Right atrium auricular region (tissue), 2 donors: ENCODE data around the gene DHRS3. TPM values are rescaled to one million over a fixed set of nuclear protein-coding genes. Genes with fewer than 3 reads are reported as not detected.

Source experiments
- DNase-seq: peaks from one replicate; pipeline ENCODE4 v3.0.0-alpha.2; 2019; ENCODE audit warnings: low spot score
- H3K27ac ChIP-seq, 2 donors: fragments of 200-600 bp; sonication (generic); 1 replicate in 1 of 2; 2 replicates in 1 of 2; pipeline ENCODE4 v1.5.1; 2016 to 2019
- H3K27me3 ChIP-seq, 2 donors: fragments of 200-600 bp; sonication (generic); one replicate each; pipeline versions ENCODE4 v1.5.1 to v1.6.0; 2017 to 2019
- H3K36me3 ChIP-seq: fragments of 200-600 bp; sonication (generic); one replicate; pipeline ENCODE4 v1.5.1; 2016
- H3K4me1 ChIP-seq, 2 donors: fragments of 200-600 bp; sonication (generic); one replicate each; pipeline versions ENCODE4 v1.5.1 to v1.6.0; 2017 to 2019
- H3K4me3 ChIP-seq, 2 donors: fragments of 200-600 bp; sonication (generic); 1 replicate in 1 of 2; 2 replicates in 1 of 2; pipeline ENCODE4 v1.5.1; 2017 to 2019; ENCODE audit warnings: mild to moderate bottlenecking in 1 of 2, moderate library complexity in 1 of 2
- H3K9me3 ChIP-seq, 2 donors: fragments of 200-600 bp; sonication (generic); one replicate each; pipeline ENCODE4 v1.5.1; 2019
- total RNA-seq, 2 donors: library from RNA; depleted of rRNA; stranded (reverse); fragments of >200 nt; gene quantifications; one replicate each; pipeline ENCODE4 v1.1.0, GENCODE V29; 2016
- TF ChIP-seq, protein P1 (sequence below), 2 donors: fragments of 200-600 bp; sonication (generic); IDR thresholded peaks; one replicate each; pipeline ENCODE4 v1.5.1; 2019; ENCODE audit warnings: antibody characterized with exemption in 2 of 2

The DHRS3 gene, protein sequence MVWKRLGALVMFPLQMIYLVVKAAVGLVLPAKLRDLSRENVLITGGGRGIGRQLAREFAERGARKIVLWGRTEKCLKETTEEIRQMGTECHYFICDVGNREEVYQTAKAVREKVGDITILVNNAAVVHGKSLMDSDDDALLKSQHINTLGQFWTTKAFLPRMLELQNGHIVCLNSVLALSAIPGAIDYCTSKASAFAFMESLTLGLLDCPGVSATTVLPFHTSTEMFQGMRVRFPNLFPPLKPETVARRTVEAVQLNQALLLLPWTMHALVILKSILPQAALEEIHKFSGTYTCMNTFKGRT
- 10 to 100 TPM; 50.4 to 78.9 TPM for total RNA-seq

DNA sequence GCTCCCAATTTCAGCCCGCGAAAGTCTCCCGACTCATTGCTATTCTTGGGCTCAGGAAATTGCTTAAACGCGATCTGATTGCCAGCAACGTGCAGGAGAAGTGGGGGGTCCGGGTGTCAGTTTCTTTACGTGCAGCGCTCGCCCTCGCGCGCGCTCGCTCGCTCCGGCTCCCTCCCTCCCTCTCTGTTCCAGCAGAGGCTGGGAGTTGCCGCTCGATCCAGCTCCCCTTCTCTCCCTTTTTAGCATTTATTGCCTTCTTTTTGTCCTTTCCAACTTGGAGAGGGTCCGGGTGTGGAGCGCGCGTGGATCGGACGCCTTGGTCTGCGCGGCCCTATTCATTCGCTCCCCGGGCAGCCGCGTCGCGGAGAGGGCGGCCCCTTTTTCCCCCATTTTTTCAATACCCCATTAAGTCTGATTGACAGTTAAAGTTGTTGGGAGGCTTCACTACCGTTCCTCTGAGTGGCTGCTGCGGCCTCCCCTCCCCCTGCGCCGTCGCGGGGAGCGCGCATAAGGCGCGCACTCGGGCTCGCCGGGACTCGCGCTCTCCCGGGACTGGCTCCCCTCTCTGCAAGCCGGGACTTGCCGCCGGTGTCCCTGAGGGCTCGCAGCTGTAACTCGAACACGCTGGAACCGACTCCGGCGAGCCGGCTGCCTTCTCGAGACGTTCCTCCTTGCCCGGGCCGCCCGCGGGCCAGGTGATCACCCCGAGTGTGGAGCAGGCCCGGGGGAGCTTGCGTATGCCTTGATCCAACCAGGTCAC lies at the start of gene DHRS3:
DHRS3 (minus strand) TSS at position 310 of the 760 bp plus-strand sequence. CDS start 862 bp downstream, outside the sequence.
- H3K36me3 ChIP-seq = no peaks in the 10 kb centered on the region
- H3K4me3 ChIP-seq = peak within 1 kb of the TSS; percentile 75 to 76
- H3K27ac ChIP-seq = peak within 1 kb of the TSS; percentile 96 to 97
- peak; percentile 82 for DNase-seq
- TF ChIP-seq, protein P1, sequence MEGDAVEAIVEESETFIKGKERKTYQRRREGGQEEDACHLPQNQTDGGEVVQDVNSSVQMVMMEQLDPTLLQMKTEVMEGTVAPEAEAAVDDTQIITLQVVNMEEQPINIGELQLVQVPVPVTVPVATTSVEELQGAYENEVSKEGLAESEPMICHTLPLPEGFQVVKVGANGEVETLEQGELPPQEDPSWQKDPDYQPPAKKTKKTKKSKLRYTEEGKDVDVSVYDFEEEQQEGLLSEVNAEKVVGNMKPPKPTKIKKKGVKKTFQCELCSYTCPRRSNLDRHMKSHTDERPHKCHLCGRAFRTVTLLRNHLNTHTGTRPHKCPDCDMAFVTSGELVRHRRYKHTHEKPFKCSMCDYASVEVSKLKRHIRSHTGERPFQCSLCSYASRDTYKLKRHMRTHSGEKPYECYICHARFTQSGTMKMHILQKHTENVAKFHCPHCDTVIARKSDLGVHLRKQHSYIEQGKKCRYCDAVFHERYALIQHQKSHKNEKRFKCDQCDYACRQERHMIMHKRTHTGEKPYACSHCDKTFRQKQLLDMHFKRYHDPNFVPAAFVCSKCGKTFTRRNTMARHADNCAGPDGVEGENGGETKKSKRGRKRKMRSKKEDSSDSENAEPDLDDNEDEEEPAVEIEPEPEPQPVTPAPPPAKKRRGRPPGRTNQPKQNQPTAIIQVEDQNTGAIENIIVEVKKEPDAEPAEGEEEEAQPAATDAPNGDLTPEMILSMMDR (IDR thresholded peaks at IDR 0.05) = no peak
- H3K9me3 ChIP-seq = no peaks in the 10 kb centered on the region
- peaks cover 0 to 75% of the 10 kb centered on the region in 2 donors for H3K4me1 ChIP-seq
- no peaks in the 10 kb centered on the region for H3K27me3 ChIP-seq

- no peaks in the 10 kb centered on the region for H3K27me3 ChIP-seq
- H3K36me3 ChIP-seq = no peaks in the 10 kb centered on the region
- H3K4me3 ChIP-seq = no peak overlapping the region
- H3K27ac ChIP-seq = no peak overlapping the region
- H3K9me3 ChIP-seq = peaks cover 5 to 20% of the 10 kb centered on the region in 2 donors
- TF ChIP-seq, protein P1 (IDR thresholded peaks at IDR 0.05) = no peak
- DNase-seq = no peak
- no peaks in the 10 kb centered on the region for H3K4me1 ChIP-seq
These were observed 48.2 kb upstream of the DHRS3 start for GRCh38 chr1:12666141-12666735.

- no peak for DNase-seq
- TF ChIP-seq, protein P1 (IDR thresholded peaks at IDR 0.05) = no peak
- peaks cover 5 to 20% of the 10 kb centered on the region in 2 donors for H3K9me3 ChIP-seq
- no peaks in the 10 kb centered on the region for H3K27me3 ChIP-seq
- no peak overlapping the region for H3K4me3 ChIP-seq
- H3K4me1 ChIP-seq = no peaks in the 10 kb centered on the region
- H3K27ac ChIP-seq = no peak overlapping the region
- no peaks in the 10 kb centered on the region for H3K36me3 ChIP-seq
These were observed 47.5 kb upstream of the DHRS3 start for GRCh38 chr1:12665511-12665910.

DNA sequence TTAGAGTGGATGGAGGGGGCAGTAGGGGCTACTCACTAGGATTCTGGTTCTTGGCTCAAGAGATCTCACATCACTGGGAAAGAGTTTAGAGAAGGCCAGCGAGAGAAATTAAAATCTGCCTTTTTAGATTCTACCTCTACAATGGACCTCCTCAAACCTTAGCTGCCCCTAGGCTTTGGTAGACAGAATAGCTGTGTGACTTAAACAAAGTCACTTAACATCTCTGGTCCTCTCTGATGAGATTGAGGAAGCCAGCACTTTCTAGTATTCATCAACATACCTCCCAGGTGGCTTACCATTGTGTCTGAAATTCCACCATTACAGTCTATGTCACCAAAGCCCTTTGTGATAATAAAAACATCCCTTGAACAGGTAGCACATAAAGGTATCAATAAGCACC lies 44.5 kb upstream of the DHRS3 start:
- H3K9me3 ChIP-seq = peaks cover 5 to 10% of the 10 kb centered on the region in 2 donors
- H3K36me3 ChIP-seq = no peaks in the 10 kb centered on the region
- H3K4me1 ChIP-seq = no peaks in the 10 kb centered on the region
- H3K27ac ChIP-seq = no peak overlapping the region
- no peak overlapping the region for H3K4me3 ChIP-seq
- TF ChIP-seq, protein P1 (IDR thresholded peaks at IDR 0.05) = no peak
- H3K27me3 ChIP-seq = no peaks in the 10 kb centered on the region
- no peak for DNase-seq

DNA sequence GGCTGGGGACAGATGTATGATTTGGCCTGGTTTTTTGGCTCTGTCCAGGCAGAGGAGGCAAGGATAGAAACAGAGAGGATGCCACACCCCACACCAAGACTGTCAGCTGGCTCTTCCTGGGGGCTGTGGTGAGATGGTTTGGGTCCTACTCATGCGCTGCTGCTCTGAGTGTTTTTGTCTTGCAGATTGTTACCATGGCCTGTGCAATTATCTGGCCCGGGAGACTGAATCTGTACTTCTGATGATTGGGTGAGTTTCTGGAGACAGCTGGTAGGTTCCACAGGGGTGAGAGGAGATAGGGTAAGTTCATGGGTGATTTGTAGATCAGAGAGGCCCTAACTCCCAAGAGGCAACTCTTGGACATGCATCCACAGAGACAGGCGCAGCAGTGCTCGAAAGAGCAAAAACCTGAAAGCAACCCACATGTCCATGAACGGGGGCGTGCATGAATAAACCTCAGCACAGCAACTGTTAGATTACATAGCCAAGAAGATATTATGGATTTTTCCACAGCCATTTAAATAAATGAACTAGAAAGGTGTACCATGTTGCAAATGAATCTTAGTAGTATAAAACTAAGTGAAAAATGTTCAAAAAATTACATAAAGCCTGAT lies 43.7 kb upstream of the DHRS3 start:
- Histone ChIP-seq H3K9me3 (peaks cover 5 to 10% of the 10 kb centered on the region in 2 donors), H3K27me3 (no peaks in the 10 kb centered on the region), H3K27ac (no peak overlapping the region), H3K4me3 (no peak overlapping the region), H3K36me3 (no peaks in the 10 kb centered on the region), H3K4me1 (no peaks in the 10 kb centered on the region)
- TF ChIP-seq, protein P1 (IDR thresholded peaks at IDR 0.05) = no peak
- DNase-seq = no peak
